ENCODE results near the gene TRDN.

DNA sequence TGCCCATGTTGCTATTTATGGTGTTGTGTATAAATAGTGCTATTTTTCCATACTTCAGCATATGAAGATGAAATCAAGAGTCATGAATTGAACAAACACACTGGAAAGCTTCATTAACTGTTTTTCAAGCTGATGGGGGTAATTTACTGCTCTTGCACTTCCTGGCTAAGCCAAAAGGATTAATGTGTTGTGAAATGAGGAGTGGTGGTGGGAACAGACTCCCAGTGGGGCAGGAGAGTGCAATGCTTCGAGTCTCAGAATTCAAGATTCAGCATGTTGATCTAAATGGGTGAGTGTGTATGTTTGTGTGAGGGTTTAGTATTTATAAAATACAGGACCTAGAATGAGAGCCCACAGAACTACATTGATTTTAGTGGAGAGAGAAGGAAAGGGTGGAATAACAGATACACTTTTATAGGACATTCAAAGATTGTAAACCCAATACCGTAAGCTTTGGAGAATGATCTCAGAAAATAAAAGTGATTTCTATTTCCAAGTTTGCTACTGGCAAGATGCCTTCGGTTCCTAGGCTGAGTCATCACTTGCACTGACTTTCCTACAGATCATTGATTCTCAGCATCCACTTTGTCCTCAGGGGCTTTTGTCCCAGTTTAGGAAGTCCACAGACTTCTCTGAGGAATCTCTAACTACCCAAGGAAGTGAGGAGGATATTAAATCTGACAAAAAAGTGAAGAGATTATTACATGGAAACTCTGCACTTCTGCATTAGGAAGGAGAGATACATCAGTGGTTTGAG, 303.6 kb downstream of the TRDN start:
- TF ChIP-seq, protein P1, sequence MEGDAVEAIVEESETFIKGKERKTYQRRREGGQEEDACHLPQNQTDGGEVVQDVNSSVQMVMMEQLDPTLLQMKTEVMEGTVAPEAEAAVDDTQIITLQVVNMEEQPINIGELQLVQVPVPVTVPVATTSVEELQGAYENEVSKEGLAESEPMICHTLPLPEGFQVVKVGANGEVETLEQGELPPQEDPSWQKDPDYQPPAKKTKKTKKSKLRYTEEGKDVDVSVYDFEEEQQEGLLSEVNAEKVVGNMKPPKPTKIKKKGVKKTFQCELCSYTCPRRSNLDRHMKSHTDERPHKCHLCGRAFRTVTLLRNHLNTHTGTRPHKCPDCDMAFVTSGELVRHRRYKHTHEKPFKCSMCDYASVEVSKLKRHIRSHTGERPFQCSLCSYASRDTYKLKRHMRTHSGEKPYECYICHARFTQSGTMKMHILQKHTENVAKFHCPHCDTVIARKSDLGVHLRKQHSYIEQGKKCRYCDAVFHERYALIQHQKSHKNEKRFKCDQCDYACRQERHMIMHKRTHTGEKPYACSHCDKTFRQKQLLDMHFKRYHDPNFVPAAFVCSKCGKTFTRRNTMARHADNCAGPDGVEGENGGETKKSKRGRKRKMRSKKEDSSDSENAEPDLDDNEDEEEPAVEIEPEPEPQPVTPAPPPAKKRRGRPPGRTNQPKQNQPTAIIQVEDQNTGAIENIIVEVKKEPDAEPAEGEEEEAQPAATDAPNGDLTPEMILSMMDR (IDR thresholded peaks at IDR 0.05) = no peak
- no peak for TF ChIP-seq POLR2A (IDR thresholded peaks at IDR 0.05)
